HepG2 (cell line): ENCODE data around the gene CUL4A.

Experiments used
- BHLHE40 ChIP-seq: IDR thresholded peaks from 2 replicates; pipeline ENCODE4 v1.6.1; 2011; ENCODE audit warnings: low read length, improper control_type of control experiment
- CEBPG ChIP-seq: IDR thresholded peaks from 2 replicates; pipeline ENCODE4 v1.6.1; 2016
- EZH2 ChIP-seq: conservative IDR thresholded peaks from 2 replicates; pipeline ENCODE4 v1.6.1; 2012; ENCODE audit warnings: mild to moderate bottlenecking, low read depth, low read length, moderate library complexity
- GLI4 ChIP-seq: sonication (generic); formaldehyde crosslinking; IDR thresholded peaks from 2 replicates; pipeline ENCODE4 v1.5.1; 2020; ENCODE audit warnings: missing genetic modification reagents, mild to moderate bottlenecking, moderate library complexity, borderline replicate concordance
- MAFK ChIP-seq, 2 experiments: IDR thresholded peaks in 1 of 2; conservative IDR thresholded peaks in 1 of 2; 2 replicates each; pipeline ENCODE4 v1.6.1; 2011; ENCODE audit warnings: improper control_type of control experiment in 2 of 2, low read length in 2 of 2
- POLR2A ChIP-seq, 2 experiments: IDR thresholded peaks; 2 replicates each; pipeline ENCODE4 v1.6.1; 2011; ENCODE audit warnings: low read depth in 2 of 2, low read length in 2 of 2, mild to moderate bottlenecking in 1 of 2, moderate library complexity in 1 of 2; ENCODE audit not compliant: insufficient read depth in 1 of 2
- RFX1 ChIP-seq: fragments of 450-650 bp; IDR thresholded peaks from 2 replicates; pipeline ENCODE4 v1.6.1; 2017
- ZNF569 ChIP-seq: sonication (generic); formaldehyde crosslinking; IDR thresholded peaks from 2 replicates; pipeline ENCODE4 v1.5.0; 2020; ENCODE audit warnings: mild to moderate bottlenecking, missing genetic modification reagents, moderate library complexity, borderline replicate concordance
- ZNF574 ChIP-seq: sonication (generic); formaldehyde crosslinking; IDR thresholded peaks from 2 replicates; pipeline ENCODE4 v1.4.0; 2020; ENCODE audit warnings: missing genetic modification reagents
- ZNF878 ChIP-seq: sonication (generic); formaldehyde crosslinking; IDR thresholded peaks from 2 replicates; pipeline ENCODE4 v1.8.1; 2023; ENCODE audit warnings: mild to moderate bottlenecking, missing genetic modification reagents, moderate library complexity
- TF ChIP-seq, protein P1 (sequence below): sonication (generic); formaldehyde crosslinking; IDR thresholded peaks from 2 replicates; pipeline ENCODE4 v1.5.0; 2020; ENCODE audit warnings: mild to moderate bottlenecking, missing genetic modification reagents, moderate library complexity
- TF ChIP-seq, protein P2 (sequence below): sonication (generic); formaldehyde crosslinking; IDR thresholded peaks from 2 replicates; pipeline ENCODE4 v1.5.1; 2020; ENCODE audit warnings: mild to moderate bottlenecking, missing genetic modification reagents
- TF ChIP-seq, protein P3 (sequence below): IDR thresholded peaks from 2 replicates; pipeline ENCODE4 v1.6.1; 2012; ENCODE audit warnings: low read depth, low read length, improper control_type of control experiment
- TF ChIP-seq, protein P4 (sequence below), 2 experiments: sonication (generic) in 1 of 2; formaldehyde crosslinking in 1 of 2; IDR thresholded peaks; 2 replicates each; pipeline versions ENCODE4 v1.5.1 to v1.6.1; 2011 to 2020; ENCODE audit warnings: borderline replicate concordance in 1 of 2, low read depth in 1 of 2, low read length in 1 of 2, mild to moderate bottlenecking in 1 of 2, missing genetic modification reagents in 1 of 2, moderate library complexity in 1 of 2

- TF ChIP-seq ZNF574 (no peak), ZNF878 (CRISPR knock-in tag) (no peak), BHLHE40 (no peak), ZNF569 (no peak), RFX1 (no peak), GLI4 (CRISPR knock-in tag) (no peak), CEBPG (no peak), MAFK (conservative IDR thresholded peaks at IDR 0.05 in 1 of 2, IDR thresholded peaks at IDR 0.05 in 1 of 2; ENCODE audit: low read length in 2 of 2) (no peak), POLR2A (IDR thresholded peaks at IDR 0.05; ENCODE audit: insufficient read depth in 1 of 2, low read depth in 2 of 2, low read length in 2 of 2) (no peak), EZH2 (no peak)
- TF ChIP-seq, protein P1, sequence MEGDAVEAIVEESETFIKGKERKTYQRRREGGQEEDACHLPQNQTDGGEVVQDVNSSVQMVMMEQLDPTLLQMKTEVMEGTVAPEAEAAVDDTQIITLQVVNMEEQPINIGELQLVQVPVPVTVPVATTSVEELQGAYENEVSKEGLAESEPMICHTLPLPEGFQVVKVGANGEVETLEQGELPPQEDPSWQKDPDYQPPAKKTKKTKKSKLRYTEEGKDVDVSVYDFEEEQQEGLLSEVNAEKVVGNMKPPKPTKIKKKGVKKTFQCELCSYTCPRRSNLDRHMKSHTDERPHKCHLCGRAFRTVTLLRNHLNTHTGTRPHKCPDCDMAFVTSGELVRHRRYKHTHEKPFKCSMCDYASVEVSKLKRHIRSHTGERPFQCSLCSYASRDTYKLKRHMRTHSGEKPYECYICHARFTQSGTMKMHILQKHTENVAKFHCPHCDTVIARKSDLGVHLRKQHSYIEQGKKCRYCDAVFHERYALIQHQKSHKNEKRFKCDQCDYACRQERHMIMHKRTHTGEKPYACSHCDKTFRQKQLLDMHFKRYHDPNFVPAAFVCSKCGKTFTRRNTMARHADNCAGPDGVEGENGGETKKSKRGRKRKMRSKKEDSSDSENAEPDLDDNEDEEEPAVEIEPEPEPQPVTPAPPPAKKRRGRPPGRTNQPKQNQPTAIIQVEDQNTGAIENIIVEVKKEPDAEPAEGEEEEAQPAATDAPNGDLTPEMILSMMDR (CRISPR knock-in tag) = no peak
- TF ChIP-seq, protein P2, sequence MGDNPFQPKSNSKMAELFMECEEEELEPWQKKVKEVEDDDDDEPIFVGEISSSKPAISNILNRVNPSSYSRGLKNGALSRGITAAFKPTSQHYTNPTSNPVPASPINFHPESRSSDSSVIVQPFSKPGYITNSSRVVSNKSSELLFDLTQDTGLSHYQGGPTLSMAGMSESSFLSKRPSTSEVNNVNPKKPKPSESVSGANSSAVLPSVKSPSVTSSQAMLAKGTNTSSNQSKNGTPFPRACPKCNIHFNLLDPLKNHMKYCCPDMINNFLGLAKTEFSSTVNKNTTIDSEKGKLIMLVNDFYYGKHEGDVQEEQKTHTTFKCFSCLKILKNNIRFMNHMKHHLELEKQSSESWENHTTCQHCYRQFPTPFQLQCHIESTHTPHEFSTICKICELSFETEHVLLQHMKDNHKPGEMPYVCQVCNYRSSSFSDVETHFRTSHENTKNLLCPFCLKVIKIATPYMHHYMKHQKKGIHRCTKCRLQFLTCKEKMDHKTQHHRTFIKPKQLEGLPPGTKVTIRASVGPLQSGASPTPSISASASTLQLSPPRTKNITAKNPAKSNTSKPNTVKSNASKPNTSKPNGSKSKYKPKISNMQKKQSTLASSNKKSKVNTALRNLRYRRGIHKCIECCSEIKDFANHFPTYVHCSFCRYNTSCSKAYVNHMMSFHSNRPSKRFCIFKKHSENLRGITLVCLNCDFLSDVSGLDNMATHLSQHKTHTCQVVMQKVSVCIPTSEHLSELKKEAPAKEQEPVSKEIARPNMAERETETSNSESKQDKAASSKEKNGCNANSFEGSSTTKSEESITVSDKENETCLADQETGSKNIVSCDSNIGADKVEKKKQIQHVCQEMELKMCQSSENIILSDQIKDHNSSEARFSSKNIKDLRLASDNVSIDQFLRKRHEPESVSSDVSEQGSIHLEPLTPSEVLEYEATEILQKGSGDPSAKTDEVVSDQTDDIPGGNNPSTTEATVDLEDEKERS (CRISPR knock-in tag) = no peak
- TF ChIP-seq, protein P3, sequence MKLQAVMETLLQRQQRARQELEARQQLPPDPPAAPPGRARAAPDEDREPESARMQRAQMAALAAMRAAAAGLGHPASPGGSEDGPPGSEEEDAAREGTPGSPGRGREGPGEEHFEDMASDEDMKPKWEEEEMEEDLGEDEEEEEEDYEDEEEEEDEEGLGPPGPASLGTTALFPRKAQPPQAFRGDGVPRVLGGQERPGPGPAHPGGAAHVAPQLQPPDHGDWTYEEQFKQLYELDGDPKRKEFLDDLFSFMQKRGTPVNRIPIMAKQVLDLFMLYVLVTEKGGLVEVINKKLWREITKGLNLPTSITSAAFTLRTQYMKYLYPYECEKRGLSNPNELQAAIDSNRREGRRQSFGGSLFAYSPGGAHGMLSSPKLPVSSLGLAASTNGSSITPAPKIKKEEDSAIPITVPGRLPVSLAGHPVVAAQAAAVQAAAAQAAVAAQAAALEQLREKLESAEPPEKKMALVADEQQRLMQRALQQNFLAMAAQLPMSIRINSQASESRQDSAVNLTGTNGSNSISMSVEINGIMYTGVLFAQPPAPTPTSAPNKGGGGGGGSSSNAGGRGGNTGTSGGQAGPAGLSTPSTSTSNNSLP = no peak
- TF ChIP-seq, protein P4, sequence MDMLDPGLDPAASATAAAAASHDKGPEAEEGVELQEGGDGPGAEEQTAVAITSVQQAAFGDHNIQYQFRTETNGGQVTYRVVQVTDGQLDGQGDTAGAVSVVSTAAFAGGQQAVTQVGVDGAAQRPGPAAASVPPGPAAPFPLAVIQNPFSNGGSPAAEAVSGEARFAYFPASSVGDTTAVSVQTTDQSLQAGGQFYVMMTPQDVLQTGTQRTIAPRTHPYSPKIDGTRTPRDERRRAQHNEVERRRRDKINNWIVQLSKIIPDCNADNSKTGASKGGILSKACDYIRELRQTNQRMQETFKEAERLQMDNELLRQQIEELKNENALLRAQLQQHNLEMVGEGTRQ (IDR thresholded peaks at IDR 0.05; ENCODE audit: low read depth, low read length) = no peak
- TF ChIP-seq, protein P4 (CRISPR knock-in tag; IDR thresholded peaks at IDR 0.05; ENCODE audit: borderline replicate concordance) = no peak
Observed at GRCh38 chr13:113232208-113233003, 23.0 kb downstream of the CUL4A start.
